WTC11 (cell line): ENCODE results near the gene HRG. TPM values are rescaled to one million over a fixed set of nuclear protein-coding genes. Genes with fewer than 3 reads are reported as not detected.

Source experiments
- ATAC-seq: fragments of 200-7000 bp; cut with Tn5 transposase; 2 replicates; pipeline ENCODE4 v1.10.0; 2021; ENCODE audit warnings: mild to moderate bottlenecking, moderate library complexity
- CTCF ChIA-PET: fragments of 300-600 bp; sonication (Branson Sonifier 250); formaldehyde crosslinking; loops from one replicate; lab custom pipeline; 2021; ENCODE audit warnings: antibody characterized with exemption; lab: Charles Lee
- POLR2A ChIA-PET: fragments of 350-600 bp; sonication (Branson Sonifier 250); formaldehyde crosslinking; loops from one replicate; lab custom pipeline; 2021; ENCODE audit warnings: antibody characterized with exemption; lab: Charles Lee
- DNase-seq: peaks from one replicate; pipeline ENCODE4 v3.0.0; 2021; ENCODE audit warnings: low spot score
- H3K27ac Mint-ChIP-seq: 2 replicates; pipeline ENCODE4 v1.8.0; 2021; ENCODE audit warnings: mixed read lengths
- H3K27me3 Mint-ChIP-seq: 2 replicates; pipeline ENCODE4 v1.8.0; 2021; ENCODE audit warnings: low read depth, mild to moderate bottlenecking, moderate library complexity, mixed read lengths
- H3K36me3 Mint-ChIP-seq: 2 replicates; pipeline ENCODE4 v1.8.0; 2021; ENCODE audit warnings: mixed read lengths
- H3K4me1 Mint-ChIP-seq: 2 replicates; pipeline ENCODE4 v1.8.0; 2022; ENCODE audit warnings: mixed read lengths
- H3K4me3 Mint-ChIP-seq: 2 replicates; pipeline ENCODE4 v1.8.0; 2021; ENCODE audit warnings: mild to moderate bottlenecking, moderate library complexity, mixed read lengths
- H3K9me3 Mint-ChIP-seq: 2 replicates; pipeline ENCODE4 v1.8.0; 2021; ENCODE audit warnings: mixed read lengths
- ARID4B ChIP-seq: sonication (generic); formaldehyde crosslinking; IDR thresholded peaks from 2 replicates; pipeline ENCODE4 v1.8.0; 2023; ENCODE audit warnings: missing genetic modification reagents, mild to moderate bottlenecking, borderline replicate concordance
- ATF1 ChIP-seq: sonication (generic); formaldehyde crosslinking; IDR thresholded peaks from 2 replicates; pipeline ENCODE4 v1.8.1; 2023; ENCODE audit warnings: mild to moderate bottlenecking, moderate library complexity, missing genetic modification reagents
- ERG ChIP-seq: fragments of 250-450 bp; sonication (Bioruptor Pico); IDR thresholded peaks from 2 replicates; pipeline ENCODE4 v1.8.0; 2021; ENCODE audit warnings: mild to moderate bottlenecking
- ETV6 ChIP-seq: sonication (generic); formaldehyde crosslinking; IDR thresholded peaks from 2 replicates; pipeline ENCODE4 v1.8.1; 2022; ENCODE audit warnings: mild to moderate bottlenecking, missing genetic modification reagents
- FOXP4 ChIP-seq: sonication (generic); formaldehyde crosslinking; IDR thresholded peaks from 2 replicates; pipeline ENCODE4 v1.8.0; 2022; ENCODE audit warnings: mild to moderate bottlenecking, missing genetic modification reagents
- HMGA2 ChIP-seq: fragments of 250-450 bp; sonication (Bioruptor Pico); IDR thresholded peaks from 2 replicates; pipeline ENCODE4 v1.4.0; 2021; ENCODE audit warnings: mild to moderate bottlenecking, moderate library complexity
- IRF2 ChIP-seq: sonication (generic); formaldehyde crosslinking; IDR thresholded peaks from 2 replicates; pipeline ENCODE4 v1.8.0; 2022; ENCODE audit warnings: low read depth, missing genetic modification reagents, borderline replicate concordance
- MXD4 ChIP-seq: fragments of 250-450 bp; sonication (Bioruptor Pico); IDR thresholded peaks from 2 replicates; pipeline ENCODE4 v1.8.0; 2021; ENCODE audit warnings: mild to moderate bottlenecking, moderate library complexity, borderline replicate concordance
- NFYB ChIP-seq: sonication (generic); formaldehyde crosslinking; conservative IDR thresholded peaks from 2 replicates; pipeline ENCODE4 v1.8.0; 2022; ENCODE audit warnings: low read depth, missing genetic modification reagents
- OVOL2 ChIP-seq: fragments of 250-450 bp; sonication (Bioruptor Pico); IDR thresholded peaks from 2 replicates; pipeline ENCODE4 v1.9.0; 2021; ENCODE audit warnings: mild to moderate bottlenecking, borderline replicate concordance
- PREB ChIP-seq: sonication (generic); formaldehyde crosslinking; IDR thresholded peaks from 2 replicates; pipeline ENCODE4 v1.8.1; 2022; ENCODE audit warnings: mild to moderate bottlenecking, missing genetic modification reagents, moderate library complexity, borderline replicate concordance
- RELA ChIP-seq: sonication (generic); formaldehyde crosslinking; IDR thresholded peaks from 2 replicates; pipeline ENCODE4 v1.8.1; 2022; ENCODE audit warnings: missing genetic modification reagents, mild to moderate bottlenecking, borderline replicate concordance
- SMAD4 ChIP-seq: sonication (generic); formaldehyde crosslinking; IDR thresholded peaks from 2 replicates; pipeline ENCODE4 v1.8.0; 2022; ENCODE audit warnings: mild to moderate bottlenecking, missing genetic modification reagents
- SOX15 ChIP-seq: fragments of 250-450 bp; sonication (Bioruptor Pico); IDR thresholded peaks from 2 replicates; pipeline ENCODE4 v1.9.0; 2021; ENCODE audit warnings: mild to moderate bottlenecking
- SP1 ChIP-seq: sonication (generic); formaldehyde crosslinking; conservative IDR thresholded peaks from 2 replicates; pipeline ENCODE4 v1.8.1; 2022; ENCODE audit warnings: missing genetic modification reagents
- TCF7 ChIP-seq: sonication (generic); formaldehyde crosslinking; IDR thresholded peaks from 2 replicates; pipeline ENCODE4 v1.8.0; 2022; ENCODE audit warnings: mild to moderate bottlenecking, low read depth, missing genetic modification reagents, moderate library complexity
- TEAD4 ChIP-seq: sonication (generic); formaldehyde crosslinking; IDR thresholded peaks from 2 replicates; pipeline ENCODE4 v1.8.0; 2022; ENCODE audit warnings: mild to moderate bottlenecking, missing genetic modification reagents
- USF1 ChIP-seq: sonication (generic); formaldehyde crosslinking; IDR thresholded peaks from 2 replicates; pipeline ENCODE4 v1.8.0; 2022; ENCODE audit warnings: mild to moderate bottlenecking, missing genetic modification reagents
- ZNF232 ChIP-seq: sonication (generic); formaldehyde crosslinking; IDR thresholded peaks from 2 replicates; pipeline ENCODE4 v1.8.0; 2022; ENCODE audit warnings: mild to moderate bottlenecking, missing genetic modification reagents
- ZNF263 ChIP-seq: sonication (generic); formaldehyde crosslinking; IDR thresholded peaks from 2 replicates; pipeline ENCODE4 v1.8.1; 2022; ENCODE audit warnings: low read depth, mild to moderate bottlenecking, moderate library complexity, missing genetic modification reagents
- ZNF423 ChIP-seq: fragments of 250-450 bp; sonication (Bioruptor Pico); IDR thresholded peaks from 2 replicates; pipeline ENCODE4 v2.1.2; 2022; ENCODE audit warnings: mild to moderate bottlenecking, moderate library complexity
- total RNA-seq: library from RNA; stranded (reverse); gene quantifications from 3 replicates; pipeline ENCODE4 v1.2.3, GENCODE V29; 2021
- TF ChIP-seq, protein P1 (sequence below): fragments of 250-450 bp; sonication (Bioruptor Pico); IDR thresholded peaks from 2 replicates; pipeline ENCODE4 v1.9.0; 2021; ENCODE audit warnings: mild to moderate bottlenecking
- TF ChIP-seq, protein P2 (sequence below): sonication (generic); formaldehyde crosslinking; IDR thresholded peaks from 2 replicates; pipeline ENCODE4 v1.8.1; 2022; ENCODE audit warnings: low read depth, missing genetic modification reagents, borderline replicate concordance

Gene HRG
- total RNA-seq, 1 experiment from 2014 or later: 0.24 TPM

DNA sequence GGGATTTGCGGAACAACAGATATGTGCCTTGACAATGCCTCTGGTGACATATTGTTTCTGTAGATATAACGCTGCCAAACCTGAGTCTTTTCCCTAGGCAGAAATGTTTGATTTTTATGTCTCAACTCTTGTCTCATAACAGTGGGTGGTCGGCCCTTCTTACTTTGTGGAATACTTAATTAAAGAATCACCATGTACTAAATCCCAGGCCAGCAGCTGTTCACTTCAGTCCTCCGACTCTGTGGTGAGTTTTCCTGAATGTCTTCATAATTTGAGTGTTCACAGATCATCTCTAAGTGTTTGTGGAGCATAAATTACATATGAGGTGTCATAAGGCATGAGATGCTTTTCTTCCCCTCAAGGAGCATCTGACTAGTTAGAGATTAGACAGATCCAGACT lies 19.7 kb upstream of the HRG start (continued):
- TF ChIP-seq ARID4B (no peak), IRF2 (no peak), SMAD4 (CRISPR knock-in tag) (no peak), ERG (CRISPR knock-in tag) (no peak)

GRCh38 chr3:186646841-186647240 lies 19.0 kb upstream of the HRG start:
- no peak for ATAC-seq
- no peaks in the 10 kb centered on the region for H3K36me3 Mint-ChIP-seq
- H3K9me3 Mint-ChIP-seq: no peaks in the 10 kb centered on the region
- CTCF ChIA-PET: interaction anchor here (1.0 kb wide), 1 partner anchor 32 kb away, joined by 6 read pairs; no protein-coding TSS in a partner anchor
- H3K27ac Mint-ChIP-seq: no peak overlapping the region
- peaks cover 22% of the 10 kb centered on the region for H3K4me1 Mint-ChIP-seq
- H3K4me3 Mint-ChIP-seq: no peak overlapping the region
- no peak for DNase-seq
- H3K27me3 Mint-ChIP-seq: peaks cover 8% of the 10 kb centered on the region; the same call in 1 of the 2 replicates
- POLR2A ChIA-PET: no interaction called here
- TF ChIP-seq ZNF263 (no peak), TCF7 (CRISPR knock-in tag) (no peak), OVOL2 (CRISPR knock-in tag) (no peak), RELA (CRISPR knock-in tag) (no peak), HMGA2 (CRISPR knock-in tag) (no peak), ATF1 (CRISPR knock-in tag) (no peak), ZNF232 (no peak), NFYB (CRISPR knock-in tag) (no peak), ZNF423 (CRISPR knock-in tag) (no peak), USF1 (CRISPR knock-in tag) (no peak), MXD4 (CRISPR knock-in tag) (no peak), ETV6 (CRISPR knock-in tag) (no peak), SOX15 (no peak), SP1 (no peak)

- ATAC-seq: no peak
- H3K9me3 Mint-ChIP-seq: no peaks in the 10 kb centered on the region
- DNase-seq: no peak
- no peaks in the 10 kb centered on the region for H3K36me3 Mint-ChIP-seq
- no peak overlapping the region for H3K4me3 Mint-ChIP-seq
- ChIA-PET POLR2A (no interaction called here), CTCF (interaction anchor here (1.2 to 2.3 kb wide), 2 partner anchors 31 to 34 kb away, joined by 3 to 9 read pairs; no protein-coding TSS in a partner anchor)
- no peak overlapping the region for H3K27ac Mint-ChIP-seq
- H3K27me3 Mint-ChIP-seq: peaks cover 5% of the 10 kb centered on the region; the same call in 1 of the 2 replicates
- peaks cover 18% of the 10 kb centered on the region for H3K4me1 Mint-ChIP-seq
- TF ChIP-seq FOXP4 (no peak), TEAD4 (no peak), IRF2 (no peak), PREB (CRISPR knock-in tag) (no peak)
- TF ChIP-seq, protein P1, sequence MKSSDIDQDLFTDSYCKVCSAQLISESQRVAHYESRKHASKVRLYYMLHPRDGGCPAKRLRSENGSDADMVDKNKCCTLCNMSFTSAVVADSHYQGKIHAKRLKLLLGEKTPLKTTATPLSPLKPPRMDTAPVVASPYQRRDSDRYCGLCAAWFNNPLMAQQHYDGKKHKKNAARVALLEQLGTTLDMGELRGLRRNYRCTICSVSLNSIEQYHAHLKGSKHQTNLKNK (CRISPR knock-in tag): no peak
- TF ChIP-seq, protein P2, sequence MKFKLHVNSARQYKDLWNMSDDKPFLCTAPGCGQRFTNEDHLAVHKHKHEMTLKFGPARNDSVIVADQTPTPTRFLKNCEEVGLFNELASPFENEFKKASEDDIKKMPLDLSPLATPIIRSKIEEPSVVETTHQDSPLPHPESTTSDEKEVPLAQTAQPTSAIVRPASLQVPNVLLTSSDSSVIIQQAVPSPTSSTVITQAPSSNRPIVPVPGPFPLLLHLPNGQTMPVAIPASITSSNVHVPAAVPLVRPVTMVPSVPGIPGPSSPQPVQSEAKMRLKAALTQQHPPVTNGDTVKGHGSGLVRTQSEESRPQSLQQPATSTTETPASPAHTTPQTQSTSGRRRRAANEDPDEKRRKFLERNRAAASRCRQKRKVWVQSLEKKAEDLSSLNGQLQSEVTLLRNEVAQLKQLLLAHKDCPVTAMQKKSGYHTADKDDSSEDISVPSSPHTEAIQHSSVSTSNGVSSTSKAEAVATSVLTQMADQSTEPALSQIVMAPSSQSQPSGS (CRISPR knock-in tag): no peak
Observed at GRCh38 chr3:186648851-186649250, 17.0 kb upstream of the HRG start.
